Activated naive CD4-positive, alpha-beta T cell (primary cell): Measurements from ENCODE around the gene WNT9A.
"Not testable (repeated sequence)": the region's sequence is repeated elsewhere in the genome, so short reads cannot be mapped to it uniquely, and the experiment has no call there.

ENCODE experiments used
- DNase-seq, 4 experiments: peaks; one replicate each; lab custom pipeline; 2025; lab: John Stamatoyannopoulos, UW

WNT9A gene

DNA sequence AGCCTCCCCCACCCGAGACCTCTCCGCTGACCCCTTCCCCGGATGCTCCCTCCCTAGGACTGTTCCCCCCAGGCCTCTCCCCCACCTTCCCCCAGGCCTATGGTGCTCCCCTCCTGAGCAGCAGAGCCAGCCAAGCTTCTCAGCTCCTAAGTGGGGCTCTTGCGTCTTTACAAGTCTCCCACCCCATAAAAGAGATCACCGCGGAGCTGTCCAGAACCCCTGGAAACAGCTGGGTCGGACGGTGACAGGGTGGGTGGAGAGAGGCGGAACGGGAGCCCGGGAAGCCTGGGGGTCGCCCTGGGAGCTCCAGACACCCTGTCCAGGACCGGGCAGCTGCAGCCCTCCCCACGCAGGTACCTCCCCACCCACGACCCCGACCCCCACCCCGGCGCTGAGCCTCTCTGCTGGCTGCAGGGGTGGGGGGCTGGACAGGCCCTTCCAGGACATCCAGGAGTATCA lies 61.2 kb downstream of the WNT9A start:
- DNase-seq: no peak

- DNase-seq: no peak
These were observed 61.9 kb downstream of the WNT9A start for GRCh38 chr1:227885648-227886502.

GRCh38 chr1:227885135-227885647 lies 62.5 kb downstream of the WNT9A start:
- peak in 1 of 4 experiments; percentile 21 for DNase-seq

GRCh38 chr1:227884370-227885134 lies 63.2 kb downstream of the WNT9A start:
- DNase-seq: no peak

DNA sequence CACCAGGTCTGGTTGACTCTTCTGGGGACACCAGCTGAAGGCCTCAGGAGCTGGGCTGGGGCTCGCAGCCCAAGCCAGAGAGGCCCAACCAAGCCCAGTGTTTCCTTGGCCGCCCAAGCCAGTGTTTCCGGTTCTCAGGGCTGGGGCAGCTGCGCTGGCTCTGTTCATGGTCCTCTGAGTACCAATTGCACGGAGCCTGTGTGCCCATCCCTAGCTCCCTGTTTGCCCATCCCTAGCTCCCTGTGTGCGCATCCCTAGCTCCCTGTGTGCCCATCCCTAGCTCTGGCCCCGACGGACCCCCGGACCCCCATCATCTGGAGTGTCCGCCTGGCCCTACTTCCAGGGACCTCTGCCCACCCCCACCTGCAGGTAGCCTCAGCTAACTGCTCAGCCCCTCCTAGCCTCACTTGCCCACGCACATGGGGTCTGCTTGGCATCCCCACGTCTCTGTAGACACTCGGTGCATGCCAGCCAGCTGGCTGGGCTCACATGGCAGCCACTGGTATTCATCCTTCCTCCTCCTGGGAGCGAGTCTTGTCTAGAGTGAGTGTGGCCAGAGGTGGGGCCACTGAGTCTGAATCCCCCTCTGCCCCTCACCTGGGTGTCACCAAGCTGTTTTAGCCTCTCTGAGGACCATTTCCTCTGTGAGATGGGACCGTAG lies 64.0 kb downstream of the WNT9A start:
- DNase-seq: no peak

GRCh38 chr1:227883073-227883520 lies 64.6 kb downstream of the WNT9A start:
- DNase-seq: no peak

DNA sequence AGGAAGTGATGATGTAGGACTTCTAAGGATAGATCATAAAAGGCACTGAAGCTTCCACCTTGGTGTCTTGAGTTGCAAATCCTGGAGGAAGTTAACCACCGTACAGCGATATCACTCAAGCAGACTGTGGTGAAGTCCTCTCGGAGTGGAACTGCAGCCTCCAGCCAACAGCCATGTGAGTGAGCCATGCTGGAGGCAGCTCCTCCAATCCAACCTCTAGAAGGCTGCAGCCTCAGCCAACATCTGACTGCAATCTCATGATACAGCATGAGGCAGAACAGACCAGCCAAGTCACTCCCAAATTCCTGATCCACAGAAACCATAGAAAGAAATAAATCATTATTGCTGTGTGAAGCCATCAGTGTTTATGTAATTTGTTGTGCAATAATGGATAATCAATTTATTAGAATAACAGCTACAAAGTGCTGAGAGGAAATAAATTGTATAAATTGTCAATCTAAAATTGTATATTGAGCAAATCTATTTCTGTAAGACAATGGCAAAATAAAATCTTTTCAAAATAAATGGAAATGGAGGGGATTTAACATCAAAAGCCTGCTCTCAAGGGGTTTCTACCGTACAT lies 67.3 kb downstream of the WNT9A start:
- no peak for DNase-seq

DNA sequence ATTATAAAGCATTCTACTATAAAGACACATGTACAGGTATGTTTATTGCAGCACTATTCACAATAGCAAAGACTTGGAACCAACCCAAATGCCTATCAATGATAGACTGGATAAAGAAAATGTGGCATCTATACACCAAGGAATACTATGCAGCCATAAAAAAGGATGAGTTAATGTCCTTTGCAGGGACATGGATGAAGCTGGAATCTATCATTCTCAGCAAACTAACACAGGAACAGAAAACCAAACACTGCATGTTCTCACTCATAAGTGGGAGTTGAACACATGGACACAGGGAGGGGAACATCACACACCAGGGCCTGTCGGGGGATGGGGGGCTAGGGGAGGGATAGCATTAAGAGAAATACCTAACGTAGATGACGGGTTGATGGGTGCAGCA lies 69.9 kb downstream of the WNT9A start:
- DNase-seq: not testable (repeated sequence)

GRCh38 chr1:227871892-227872291 lies 75.8 kb downstream of the WNT9A start:
- not testable (repeated sequence) for DNase-seq

GRCh38 chr1:227870366-227870765 lies 77.4 kb downstream of the WNT9A start:
- DNase-seq: no peak

DNA sequence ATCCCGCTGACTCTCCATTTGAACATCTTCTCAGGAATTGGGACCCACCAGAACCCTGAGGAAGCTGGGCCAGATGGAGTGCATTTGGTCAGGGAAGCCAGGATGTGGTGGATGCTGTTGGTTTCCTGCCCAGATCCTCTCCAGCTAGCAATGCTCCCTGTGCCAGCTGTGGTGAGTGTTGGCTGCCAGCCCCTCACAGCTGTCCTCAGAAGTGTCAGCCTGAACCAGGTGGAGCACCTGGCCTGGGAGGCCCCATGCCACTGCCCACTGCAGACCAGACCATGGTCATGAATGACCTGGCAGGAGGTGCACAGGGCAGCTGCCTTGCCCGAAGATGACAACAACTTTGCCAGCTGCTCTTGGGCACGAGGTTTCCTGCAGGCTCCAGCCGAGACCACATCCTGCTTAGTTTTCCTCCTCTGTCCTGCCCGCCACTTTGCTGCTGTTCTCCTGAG lies 77.9 kb downstream of the WNT9A start:
- DNase-seq: no peak

DNA sequence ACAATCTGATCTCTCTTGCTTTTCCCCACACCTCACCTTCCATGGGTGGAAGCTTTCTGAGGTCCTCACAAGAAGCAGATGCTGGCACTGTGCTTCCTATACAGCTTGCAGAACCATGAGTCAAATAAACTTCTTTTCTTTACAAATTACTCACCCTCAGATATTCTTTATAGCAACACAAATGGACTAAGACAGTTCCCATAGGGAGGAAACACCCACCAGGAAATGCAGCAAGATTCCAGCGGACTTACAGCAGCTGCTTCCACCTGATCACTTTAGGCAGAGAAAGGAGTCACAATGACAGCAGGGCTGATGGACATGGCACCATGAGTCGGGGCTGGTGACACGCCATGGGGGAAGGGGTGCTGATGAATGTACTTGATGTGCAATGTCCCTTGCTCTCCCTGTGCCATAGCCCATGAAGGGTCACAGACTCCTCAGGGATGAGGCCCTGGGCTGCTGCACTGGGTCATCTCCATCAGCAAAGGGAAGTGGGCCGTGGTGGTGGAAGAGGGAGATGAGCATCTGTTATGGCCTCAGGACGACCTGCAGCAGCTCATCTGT lies 78.4 kb downstream of the WNT9A start:
- DNase-seq: no peak
